ENCODE measurements around the gene HOXC13.

DNA sequence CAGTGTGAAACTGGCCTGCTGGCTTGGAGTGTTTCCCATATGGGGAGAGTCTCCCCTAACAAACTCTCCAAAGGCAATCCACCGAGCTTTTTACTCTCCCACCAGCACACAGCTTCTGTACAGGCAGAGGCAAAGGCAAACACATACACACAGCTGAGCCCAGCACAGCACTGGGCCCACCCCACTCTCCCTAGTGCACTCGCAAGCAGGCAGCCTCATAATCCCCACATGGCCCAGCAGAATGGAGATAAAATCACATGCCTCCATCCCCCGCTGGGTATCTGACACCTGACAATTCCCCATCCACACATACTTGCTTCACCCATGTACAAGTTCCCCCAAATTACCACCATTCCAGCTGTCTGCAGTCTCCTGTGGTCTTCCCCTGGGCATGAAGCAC is 19.5 kb downstream of the HOXC13 start:
- TF ChIP-seq, protein P1, sequence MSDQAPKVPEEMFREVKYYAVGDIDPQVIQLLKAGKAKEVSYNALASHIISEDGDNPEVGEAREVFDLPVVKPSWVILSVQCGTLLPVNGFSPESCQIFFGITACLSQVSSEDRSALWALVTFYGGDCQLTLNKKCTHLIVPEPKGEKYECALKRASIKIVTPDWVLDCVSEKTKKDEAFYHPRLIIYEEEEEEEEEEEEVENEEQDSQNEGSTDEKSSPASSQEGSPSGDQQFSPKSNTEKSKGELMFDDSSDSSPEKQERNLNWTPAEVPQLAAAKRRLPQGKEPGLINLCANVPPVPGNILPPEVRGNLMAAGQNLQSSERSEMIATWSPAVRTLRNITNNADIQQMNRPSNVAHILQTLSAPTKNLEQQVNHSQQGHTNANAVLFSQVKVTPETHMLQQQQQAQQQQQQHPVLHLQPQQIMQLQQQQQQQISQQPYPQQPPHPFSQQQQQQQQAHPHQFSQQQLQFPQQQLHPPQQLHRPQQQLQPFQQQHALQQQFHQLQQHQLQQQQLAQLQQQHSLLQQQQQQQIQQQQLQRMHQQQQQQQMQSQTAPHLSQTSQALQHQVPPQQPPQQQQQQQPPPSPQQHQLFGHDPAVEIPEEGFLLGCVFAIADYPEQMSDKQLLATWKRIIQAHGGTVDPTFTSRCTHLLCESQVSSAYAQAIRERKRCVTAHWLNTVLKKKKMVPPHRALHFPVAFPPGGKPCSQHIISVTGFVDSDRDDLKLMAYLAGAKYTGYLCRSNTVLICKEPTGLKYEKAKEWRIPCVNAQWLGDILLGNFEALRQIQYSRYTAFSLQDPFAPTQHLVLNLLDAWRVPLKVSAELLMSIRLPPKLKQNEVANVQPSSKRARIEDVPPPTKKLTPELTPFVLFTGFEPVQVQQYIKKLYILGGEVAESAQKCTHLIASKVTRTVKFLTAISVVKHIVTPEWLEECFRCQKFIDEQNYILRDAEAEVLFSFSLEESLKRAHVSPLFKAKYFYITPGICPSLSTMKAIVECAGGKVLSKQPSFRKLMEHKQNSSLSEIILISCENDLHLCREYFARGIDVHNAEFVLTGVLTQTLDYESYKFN (CRISPR knock-in tag; conservative IDR thresholded peaks at IDR 0.05) = no peak
- TF ChIP-seq, protein P2, sequence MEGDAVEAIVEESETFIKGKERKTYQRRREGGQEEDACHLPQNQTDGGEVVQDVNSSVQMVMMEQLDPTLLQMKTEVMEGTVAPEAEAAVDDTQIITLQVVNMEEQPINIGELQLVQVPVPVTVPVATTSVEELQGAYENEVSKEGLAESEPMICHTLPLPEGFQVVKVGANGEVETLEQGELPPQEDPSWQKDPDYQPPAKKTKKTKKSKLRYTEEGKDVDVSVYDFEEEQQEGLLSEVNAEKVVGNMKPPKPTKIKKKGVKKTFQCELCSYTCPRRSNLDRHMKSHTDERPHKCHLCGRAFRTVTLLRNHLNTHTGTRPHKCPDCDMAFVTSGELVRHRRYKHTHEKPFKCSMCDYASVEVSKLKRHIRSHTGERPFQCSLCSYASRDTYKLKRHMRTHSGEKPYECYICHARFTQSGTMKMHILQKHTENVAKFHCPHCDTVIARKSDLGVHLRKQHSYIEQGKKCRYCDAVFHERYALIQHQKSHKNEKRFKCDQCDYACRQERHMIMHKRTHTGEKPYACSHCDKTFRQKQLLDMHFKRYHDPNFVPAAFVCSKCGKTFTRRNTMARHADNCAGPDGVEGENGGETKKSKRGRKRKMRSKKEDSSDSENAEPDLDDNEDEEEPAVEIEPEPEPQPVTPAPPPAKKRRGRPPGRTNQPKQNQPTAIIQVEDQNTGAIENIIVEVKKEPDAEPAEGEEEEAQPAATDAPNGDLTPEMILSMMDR (CRISPR knock-in tag; IDR thresholded peaks at IDR 0.05) = no peak
- no peak for TF ChIP-seq MIXL1 (CRISPR knock-in tag; IDR thresholded peaks at IDR 0.05)
- TF ChIP-seq, protein P3, sequence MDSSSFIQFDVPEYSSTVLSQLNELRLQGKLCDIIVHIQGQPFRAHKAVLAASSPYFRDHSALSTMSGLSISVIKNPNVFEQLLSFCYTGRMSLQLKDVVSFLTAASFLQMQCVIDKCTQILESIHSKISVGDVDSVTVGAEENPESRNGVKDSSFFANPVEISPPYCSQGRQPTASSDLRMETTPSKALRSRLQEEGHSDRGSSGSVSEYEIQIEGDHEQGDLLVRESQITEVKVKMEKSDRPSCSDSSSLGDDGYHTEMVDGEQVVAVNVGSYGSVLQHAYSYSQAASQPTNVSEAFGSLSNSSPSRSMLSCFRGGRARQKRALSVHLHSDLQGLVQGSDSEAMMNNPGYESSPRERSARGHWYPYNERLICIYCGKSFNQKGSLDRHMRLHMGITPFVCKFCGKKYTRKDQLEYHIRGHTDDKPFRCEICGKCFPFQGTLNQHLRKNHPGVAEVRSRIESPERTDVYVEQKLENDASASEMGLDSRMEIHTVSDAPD (CRISPR knock-in tag; IDR thresholded peaks at IDR 0.05) = no peak
- TF ChIP-seq SP5 (CRISPR knock-in tag; IDR thresholded peaks at IDR 0.05; ENCODE audit: borderline replicate concordance, low read depth) = no peak
- TF ChIP-seq BRD4 (CRISPR knock-in tag; IDR thresholded peaks at IDR 0.05) = no peak
- TF ChIP-seq POLR2A (IDR thresholded peaks at IDR 0.05; ENCODE audit: insufficient read depth in 1 of 2, low read depth in 2 of 2, low read length in 2 of 2) = no peak

Measured in HepG2 (cell line).